Hippocampal formation (tissue), 2 donors: ENCODE data around the gene HSP90B1.

Experiments used
- DNase-seq, 2 donors: peaks; one replicate each; lab custom pipeline; 2025; lab: John Stamatoyannopoulos, UW

Gene HSP90B1

GRCh38 chr12:103930034-103930786 is at the start of gene HSP90B1:
Gene HSP90B1 (plus strand): TSS chr12:103930410. CDS start chr12:103930516, 106 bp downstream.
- DNase-seq = peak; percentile 99 to 100

DNA sequence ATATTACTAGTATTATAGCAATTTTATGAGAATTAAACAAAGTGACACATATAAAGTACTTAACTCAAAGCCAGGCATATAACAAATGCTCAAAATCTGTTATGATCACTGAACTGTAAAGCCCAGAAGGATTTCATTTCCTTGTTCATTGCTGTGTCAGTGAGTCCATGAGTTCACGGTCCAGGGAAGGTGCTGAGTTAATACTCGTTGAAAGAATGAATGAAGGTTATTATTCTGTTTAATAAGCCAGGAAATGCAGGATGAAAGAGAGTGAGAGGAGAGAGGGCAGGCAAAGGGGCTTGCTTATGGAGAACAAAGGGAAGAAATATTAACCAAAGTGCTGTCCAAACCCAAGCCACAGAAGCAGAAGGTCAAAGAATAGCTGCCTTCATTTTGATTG is 48.9 kb upstream of the HSP90B1 start:
- no peak for DNase-seq

DNA sequence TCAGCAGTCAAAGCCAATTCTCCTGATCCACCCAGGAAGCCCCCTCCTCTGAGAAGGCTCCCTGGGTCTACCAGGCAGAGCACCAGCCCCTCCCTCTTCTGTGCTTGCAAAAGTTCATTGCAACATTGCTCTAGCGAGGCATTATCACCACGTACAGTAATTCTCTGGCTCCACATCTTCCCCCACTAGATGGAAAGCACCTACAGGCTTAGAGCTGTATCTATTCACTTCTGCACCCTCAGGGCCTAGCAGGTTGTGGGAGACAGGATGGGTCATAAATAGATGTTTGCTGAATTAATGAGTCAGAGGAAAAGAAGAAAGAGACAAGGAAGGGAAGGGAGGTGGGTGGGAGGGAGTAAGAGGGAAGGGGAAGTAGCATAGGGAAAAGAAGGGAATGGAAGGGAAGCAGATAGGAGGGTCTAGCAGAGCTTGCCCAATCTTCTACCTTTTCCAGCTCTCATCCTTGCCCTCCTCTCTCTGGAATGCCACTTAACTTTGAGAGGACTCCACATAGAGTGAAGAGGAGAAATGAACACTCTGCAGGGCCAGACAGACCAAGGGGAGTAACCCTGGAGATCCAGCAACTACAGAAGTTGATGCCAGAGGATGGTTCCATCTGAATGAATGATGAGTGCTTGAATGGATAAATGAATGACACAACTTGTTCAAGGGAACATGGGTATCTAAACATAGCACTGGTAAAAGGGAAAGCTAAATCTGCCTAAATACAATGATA is 47.2 kb upstream of the HSP90B1 start:
- no peak for DNase-seq

DNA sequence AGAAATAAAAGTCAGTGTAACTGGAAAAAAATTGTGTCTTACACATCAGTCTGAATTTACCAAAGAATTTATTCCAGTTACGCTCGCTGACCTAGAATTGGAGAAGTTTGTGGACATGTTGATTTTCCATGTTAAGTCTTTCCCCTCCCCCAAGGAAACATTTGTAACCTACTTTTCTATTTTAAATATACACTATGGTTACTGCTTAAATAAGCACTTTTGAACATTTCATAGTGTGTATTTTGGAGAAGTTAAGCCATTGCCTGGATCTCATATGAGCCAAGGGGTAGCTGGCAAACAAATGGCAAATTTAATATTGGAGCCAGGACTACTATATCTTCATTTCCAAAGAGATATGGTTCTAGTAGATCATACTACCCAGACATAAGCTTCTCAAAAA is 46.3 kb upstream of the HSP90B1 start:
- DNase-seq = no peak

- DNase-seq = peak in 1 of 2 donors; percentile 15
These were observed 45.9 kb upstream of the HSP90B1 start for GRCh38 chr12:103884316-103884715.

DNA sequence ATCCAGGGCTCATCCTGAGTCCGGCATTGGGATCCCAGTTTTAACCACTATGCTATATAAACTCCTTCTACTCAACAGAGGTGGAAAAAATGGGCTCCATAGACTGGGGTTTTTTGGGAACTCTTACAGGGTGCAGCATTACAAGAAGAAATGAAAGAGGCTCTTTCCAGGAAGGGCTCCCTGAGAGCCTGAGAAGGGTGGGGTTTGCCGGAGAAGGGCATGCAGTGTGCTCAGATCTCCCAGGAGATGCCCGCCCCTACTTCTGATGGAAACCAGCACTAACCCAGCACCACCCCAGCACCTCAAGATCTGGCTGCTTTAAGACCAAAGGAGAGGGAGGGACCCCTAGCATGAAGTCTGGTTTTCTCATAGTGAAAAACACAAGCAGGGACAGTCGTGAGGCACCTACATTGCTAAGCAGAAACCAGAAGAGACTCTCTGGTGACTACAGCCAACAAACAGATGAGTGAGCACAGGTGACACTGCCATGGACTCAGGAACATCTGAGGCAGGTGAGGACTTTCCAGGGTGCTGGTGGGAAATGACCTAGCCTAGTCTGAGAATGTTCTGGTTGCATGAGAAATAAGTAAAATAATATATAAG is 43.9 kb upstream of the HSP90B1 start:
- no peak for DNase-seq

DNA sequence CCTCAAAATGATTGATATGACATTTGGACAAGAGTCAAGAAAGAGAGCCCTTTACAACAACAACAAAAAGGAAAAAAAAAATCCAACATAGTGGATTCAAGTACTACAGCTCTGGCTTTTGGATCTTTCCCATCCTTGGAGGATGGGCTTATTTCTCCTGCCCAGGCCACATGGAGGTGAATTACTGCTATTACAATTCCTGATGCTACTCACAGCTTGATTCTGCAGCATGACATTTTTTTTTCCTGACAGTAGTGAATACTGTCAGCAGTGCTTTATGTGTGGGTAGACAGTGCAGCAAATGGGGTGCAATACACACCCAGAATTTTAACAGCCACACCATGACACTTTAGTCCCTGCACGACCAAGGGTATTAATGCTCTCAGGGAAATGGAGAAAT is 42.5 kb upstream of the HSP90B1 start:
- no peak for DNase-seq

- no peak for DNase-seq
These were observed 32.9 kb upstream of the HSP90B1 start for GRCh38 chr12:103897316-103897715.

DNA sequence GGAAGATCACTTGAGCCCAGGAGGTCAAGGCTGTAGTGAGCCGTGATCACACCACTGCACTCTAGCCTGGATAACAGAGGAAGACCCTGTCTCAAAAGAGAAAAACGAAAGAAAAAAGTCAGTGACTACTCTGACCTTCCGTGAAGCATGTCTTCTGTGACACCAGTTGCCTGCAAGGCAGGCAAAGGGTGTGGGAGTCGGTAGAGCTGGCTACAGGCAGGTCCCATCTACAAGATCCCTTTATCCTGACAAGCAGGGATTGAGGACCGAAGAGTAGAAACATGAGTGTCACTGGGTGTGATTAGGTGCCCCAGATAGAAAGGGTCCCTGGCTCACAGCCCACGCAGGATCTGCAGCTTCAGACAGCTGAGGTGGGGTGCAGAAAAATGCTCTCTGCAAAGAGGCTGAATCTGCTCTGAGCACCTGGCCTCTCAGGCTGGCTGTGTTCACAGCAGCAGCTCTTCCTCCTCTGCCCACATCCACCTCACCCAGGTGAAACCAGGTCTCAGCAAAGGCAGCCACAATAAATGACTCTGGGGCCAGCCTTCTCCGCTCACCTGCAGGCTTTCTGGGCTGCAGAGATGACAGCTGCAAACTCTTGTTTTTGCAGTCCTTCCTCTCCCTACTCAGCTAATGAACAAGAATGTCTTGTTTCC is 28.6 kb upstream of the HSP90B1 start:
- DNase-seq = no peak

DNA sequence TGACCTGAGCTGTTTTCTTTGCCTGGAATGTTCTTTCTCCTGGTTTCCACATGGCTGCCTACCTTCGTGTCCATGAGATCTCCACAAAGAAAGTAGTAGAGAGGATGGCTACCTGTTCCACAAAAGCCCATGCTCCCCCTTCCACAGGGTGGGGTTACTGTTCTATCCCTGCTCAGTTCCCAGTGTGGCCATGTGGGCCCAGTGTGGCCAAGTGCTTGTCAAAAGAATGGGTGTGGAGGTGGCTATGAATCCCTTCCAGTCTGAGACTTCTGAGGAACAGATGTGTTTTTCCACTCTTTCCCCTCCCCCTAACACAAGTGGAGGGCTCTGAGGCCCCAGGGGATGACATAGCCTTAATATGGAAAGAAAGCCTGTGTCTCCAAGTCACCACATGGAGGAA is 26.2 kb upstream of the HSP90B1 start:
- no peak for DNase-seq

DNA sequence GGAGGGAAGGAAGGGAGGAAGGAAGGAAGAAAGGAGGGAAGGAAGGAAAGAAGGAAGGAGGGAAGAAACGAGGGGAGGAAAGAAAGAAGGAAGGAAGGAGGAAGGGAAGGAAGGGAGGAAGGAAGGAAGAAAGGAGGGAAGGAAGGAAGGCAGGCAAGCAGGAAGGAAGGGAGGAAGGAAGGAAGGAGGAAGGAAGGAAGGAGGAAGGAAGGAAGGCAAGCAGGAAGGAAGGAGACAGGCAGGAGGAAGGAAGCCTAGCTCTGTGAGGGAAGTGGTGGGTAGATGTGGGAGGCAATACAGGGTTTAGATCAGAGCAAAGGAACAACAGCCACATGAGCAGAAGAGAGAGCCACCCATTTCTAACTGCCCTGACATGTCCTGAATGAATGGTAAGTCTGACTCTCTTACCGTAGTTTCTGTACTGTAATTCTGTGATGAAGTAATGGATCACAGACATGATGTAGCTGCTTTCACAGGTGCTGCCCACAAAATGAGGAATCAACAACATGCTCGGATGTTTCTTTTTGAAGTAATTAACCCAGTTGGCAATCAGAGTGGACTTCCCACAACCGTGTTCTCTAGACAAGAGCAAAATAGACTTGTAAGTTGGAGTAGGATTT is 24.4 kb upstream of the HSP90B1 start:
- no peak for DNase-seq

- no peak for DNase-seq
These were observed 22.0 kb upstream of the HSP90B1 start for GRCh38 chr12:103908246-103908541.

DNA sequence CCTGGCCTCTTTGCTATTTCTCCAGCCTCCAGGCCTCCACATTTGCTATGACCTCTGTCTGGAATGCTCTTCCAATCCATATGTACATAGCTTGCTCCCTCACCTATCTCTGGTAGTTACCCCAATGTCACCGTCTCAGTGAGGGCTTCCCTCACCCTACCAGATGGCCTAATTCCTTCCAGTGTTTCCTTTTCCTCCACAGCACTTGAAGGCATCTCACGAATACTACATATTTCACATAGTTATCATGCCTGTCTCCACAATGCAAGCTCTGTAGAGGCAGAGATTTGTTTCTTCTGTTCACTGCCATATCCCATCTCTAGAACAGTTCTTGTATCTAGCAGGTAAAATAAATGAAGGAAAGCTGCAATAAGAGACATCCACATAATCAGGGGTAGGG is 21.3 kb upstream of the HSP90B1 start:
- no peak for DNase-seq

DNA sequence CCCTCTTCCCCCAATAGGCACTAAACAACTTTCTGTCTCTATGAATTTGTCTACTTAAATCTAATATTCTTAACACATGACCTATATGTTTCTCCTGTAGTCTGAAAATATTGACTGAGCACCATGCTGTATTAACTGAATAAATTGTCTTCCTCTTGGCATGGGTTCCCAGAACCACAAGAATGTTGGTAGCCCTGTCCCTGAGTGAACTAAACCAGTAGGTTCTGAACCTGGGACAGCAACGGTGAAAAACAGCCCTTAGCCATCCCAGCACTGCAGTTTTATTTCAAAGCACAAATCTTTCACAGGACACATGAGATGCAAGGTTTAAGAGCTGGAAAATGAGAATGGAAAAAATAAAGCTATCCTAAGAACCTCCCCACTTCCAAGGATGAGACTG is 20.4 kb upstream of the HSP90B1 start:
- no peak for DNase-seq

GRCh38 chr12:103912069-103912468 is 18.1 kb upstream of the HSP90B1 start:
- DNase-seq = no peak

DNA sequence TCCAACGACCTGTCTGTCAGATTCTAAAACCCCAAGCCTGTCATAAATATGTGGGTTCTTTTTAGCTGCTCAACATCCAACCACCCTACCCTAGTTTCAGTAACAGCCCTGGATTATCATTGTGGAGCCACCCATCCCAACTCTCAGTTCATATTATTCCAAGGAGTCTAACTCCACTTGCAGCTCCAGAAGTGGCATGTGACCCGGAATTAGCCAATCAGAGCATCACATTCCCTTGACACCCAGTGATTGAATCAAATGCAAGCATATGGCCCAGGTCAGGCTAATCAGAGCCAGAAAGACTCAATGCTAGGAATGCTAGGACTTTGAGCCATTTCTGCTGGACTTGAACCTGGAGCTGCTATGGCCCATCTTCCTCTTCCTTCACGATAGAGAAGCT is 17.1 kb upstream of the HSP90B1 start:
- DNase-seq = no peak

DNA sequence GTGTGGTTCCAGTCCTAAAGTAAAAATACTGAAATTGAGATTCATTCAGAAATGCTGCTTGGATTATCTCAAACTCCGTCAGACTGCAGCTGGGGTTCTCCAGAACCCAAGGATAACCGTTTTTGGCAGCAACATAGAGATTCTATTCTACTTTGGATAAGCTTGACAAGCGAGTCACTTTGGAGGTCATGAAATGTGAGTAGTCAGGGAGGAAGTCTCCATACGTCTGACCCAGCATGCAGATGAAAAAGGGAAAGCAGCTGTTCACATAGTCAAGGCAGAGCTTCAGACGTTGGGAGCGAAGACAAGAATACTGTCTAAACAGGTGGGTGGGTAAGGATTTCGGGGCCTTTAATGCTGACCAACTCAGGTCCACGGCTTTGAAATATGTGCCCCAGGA is 14.9 kb upstream of the HSP90B1 start:
- no peak for DNase-seq

- DNase-seq = no peak
These were observed 12.3 kb upstream of the HSP90B1 start for GRCh38 chr12:103917873-103918272.

- no peak for DNase-seq
These were observed 5.2 kb upstream of the HSP90B1 start for GRCh38 chr12:103924761-103925641.

DNA sequence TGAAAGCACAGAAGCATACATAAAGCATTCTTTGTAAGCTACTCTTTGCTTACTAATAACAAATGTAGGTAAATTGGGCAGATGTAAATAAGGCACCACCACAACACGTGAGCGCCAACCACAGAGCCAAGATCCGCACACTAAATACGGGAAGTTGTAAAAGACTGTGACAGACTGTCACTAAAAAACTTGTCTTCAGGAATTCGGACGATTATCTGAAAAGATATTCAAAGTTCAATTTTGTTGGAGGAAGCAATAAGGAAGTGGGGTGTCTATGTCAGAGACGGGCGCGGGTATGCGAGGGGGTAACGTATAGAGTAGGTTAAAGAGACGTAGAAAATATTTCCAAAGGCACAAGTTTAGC is 1.5 kb upstream of the HSP90B1 start:
- DNase-seq = peak in 1 of 2 donors; percentile 21

DNA sequence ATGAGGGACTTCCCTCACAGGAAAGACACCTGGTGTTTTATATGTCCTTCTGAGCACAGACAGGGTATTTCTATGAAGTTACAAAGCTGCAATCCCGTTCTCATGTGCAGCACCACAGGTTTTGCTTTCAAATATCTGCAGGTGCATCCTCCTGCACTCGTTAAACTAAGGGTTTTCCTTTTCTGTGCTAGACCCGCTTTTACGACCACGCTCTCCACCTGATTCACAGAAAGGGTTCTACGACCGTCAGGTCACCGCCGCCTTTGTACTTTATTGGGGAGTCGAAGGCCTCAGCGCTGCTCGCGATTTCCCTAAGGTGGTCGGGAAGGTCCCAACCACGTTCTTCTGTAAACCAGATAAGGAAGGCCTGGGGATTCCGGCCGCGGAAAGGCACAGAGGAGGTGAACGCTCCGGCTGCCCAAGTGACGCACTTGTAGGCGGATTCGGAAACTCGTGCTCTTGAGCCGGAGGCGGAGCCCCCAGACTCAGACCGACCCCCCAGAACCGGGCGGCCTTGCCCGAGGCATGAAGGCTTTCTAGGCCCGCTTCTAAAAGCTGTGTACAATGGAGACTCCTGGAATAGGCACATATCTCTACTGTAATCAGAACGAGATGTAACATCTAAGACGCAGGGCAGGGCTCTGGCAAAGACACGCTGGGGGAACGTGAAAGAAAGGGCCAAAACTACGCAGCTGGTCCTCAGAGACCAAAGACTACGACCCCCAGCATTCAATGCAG is 995 bp upstream of the HSP90B1 start:
- peak in 1 of 2 donors; percentile 98 for DNase-seq
